ENCODE data around the gene RNF151.

RNF151 gene

GRCh38 chr16:1990351-1991134 lies 23.9 kb downstream of the RNF151 start:
- ChIA-PET POLR2A (interaction anchor here (2.3 kb wide), 1 partner anchor 26 kb away, joined by 8 read pairs; the partner anchor contains the start of gene RPS2), CTCF (interaction anchor here (16.4 kb wide), 1 partner anchor 12 kb away, joined by 163 read pairs; no protein-coding TSS in a partner anchor)
- no peak overlapping the region for H3K4me3 ChIP-seq (ENCODE audit: low read depth, low read length)
- no peak for DNase-seq (ENCODE audit: low read depth, low spot score)
- no peak for TF ChIP-seq CTCF (IDR thresholded peaks at IDR 0.05; ENCODE audit: insufficient read depth, low read length, missing control alignments)

- TF ChIP-seq CTCF (IDR thresholded peaks at IDR 0.05; ENCODE audit: insufficient read depth, low read length, missing control alignments): no peak
- ChIA-PET POLR2A (interaction anchor here (0.8 to 2.3 kb wide), 2 partner anchors 26 to 164 kb away, joined by 3 to 8 read pairs; partner anchors contain the start of genes RPS2 and TRAF7), CTCF (interaction anchor here (0.5 to 16.4 kb wide), 2 partner anchors 12 to 148 kb away, joined by 3 to 163 read pairs; no protein-coding TSS in a partner anchor)
- no peak overlapping the region for H3K4me3 ChIP-seq (ENCODE audit: low read depth, low read length)
- no peak for DNase-seq (ENCODE audit: low read depth, low spot score)
These were observed 24.5 kb downstream of the RNF151 start for GRCh38 chr16:1991135-1991551.

- POLR2A ChIA-PET: interaction anchor here (0.8 to 2.3 kb wide), 2 partner anchors 27 to 164 kb away, joined by 3 to 8 read pairs; partner anchors contain the start of genes RPS2 and TRAF7
- TF ChIP-seq CTCF (IDR thresholded peaks at IDR 0.05; ENCODE audit: insufficient read depth, low read length, missing control alignments): no peak
- H3K4me3 ChIP-seq (ENCODE audit: low read depth, low read length): peak overlapping the region; percentile 50
- CTCF ChIA-PET: interaction anchor here (0.5 to 16.4 kb wide), 2 partner anchors 11 to 148 kb away, joined by 3 to 163 read pairs; no protein-coding TSS in a partner anchor
- DNase-seq (ENCODE audit: low read depth, low spot score): no peak
These were observed 24.9 kb downstream of the RNF151 start for GRCh38 chr16:1991588-1991947.

DNA sequence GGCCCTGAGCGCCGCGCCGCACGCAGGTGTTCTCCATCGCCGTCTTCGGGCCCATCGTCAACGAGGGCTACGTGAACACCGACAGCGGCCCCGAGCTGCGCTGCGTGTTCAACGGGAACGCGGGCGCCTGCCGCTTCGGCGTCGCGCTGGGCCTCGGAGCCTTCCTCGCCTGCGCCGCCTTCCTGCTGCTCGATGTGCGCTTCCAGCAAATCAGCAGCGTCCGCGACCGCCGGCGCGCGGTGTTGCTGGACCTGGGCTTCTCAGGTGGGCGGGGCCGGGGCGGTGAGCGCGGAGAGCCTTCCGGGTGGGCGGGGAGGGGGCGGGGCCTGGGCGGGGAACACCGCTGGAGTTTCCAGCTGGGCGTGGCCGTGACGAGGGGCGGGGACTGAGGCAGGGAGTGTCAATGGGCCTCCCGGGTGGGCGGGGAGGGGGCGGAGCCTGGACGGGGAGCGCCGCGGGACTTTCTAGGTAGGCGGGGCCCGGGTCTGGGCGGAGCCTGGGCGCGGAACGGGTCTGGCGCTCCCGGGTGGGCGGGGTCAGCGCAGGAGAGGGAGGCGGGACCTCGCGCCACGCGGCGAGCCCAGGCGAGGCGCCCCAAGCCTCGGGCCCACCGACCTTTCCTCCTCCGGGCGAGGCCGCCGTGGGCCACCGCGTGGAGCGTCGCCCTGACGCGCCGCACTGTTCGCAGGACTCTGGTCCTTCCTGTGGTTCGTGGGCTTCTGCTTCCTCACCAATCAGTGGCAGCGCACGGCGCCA lies 25.5 kb downstream of the RNF151 start:
- ChIA-PET POLR2A (interaction anchor here (0.8 to 2.3 kb wide), 2 partner anchors 27 to 163 kb away, joined by 3 to 8 read pairs; partner anchors contain the start of genes RPS2 and TRAF7), CTCF (interaction anchor here (16.4 kb wide), 1 partner anchor 11 kb away, joined by 163 read pairs; no protein-coding TSS in a partner anchor)
- no peak for TF ChIP-seq CTCF (IDR thresholded peaks at IDR 0.05; ENCODE audit: insufficient read depth, low read length, missing control alignments)
- DNase-seq (ENCODE audit: low read depth, low spot score): no peak
- H3K4me3 ChIP-seq (ENCODE audit: low read depth, low read length): peak overlapping the region; percentile 50

GRCh38 chr16:1992704-1993317 lies 26.2 kb downstream of the RNF151 start:
- CTCF ChIA-PET: interaction anchor here (1.5 to 16.4 kb wide), 5 partner anchors 8 to 148 kb away, joined by 3 to 163 read pairs (median 6); partner anchors contain the start of gene GFER
- no peak for TF ChIP-seq CTCF (IDR thresholded peaks at IDR 0.05; ENCODE audit: insufficient read depth, low read length, missing control alignments)

More at GRCh38 chr16:1992704-1993317, 26.2 kb downstream of the RNF151 start:
- DNase-seq (ENCODE audit: low read depth, low spot score): no peak
- peak overlapping the region; percentile 47 for H3K4me3 ChIP-seq (ENCODE audit: low read depth, low read length)
- POLR2A ChIA-PET: no interaction called here
